ENCODE measurements around the gene NKRF. TPM values are rescaled to one million over a fixed set of nuclear protein-coding genes. Genes with fewer than 3 reads are reported as not detected.

Gene NKRF
- total RNA-seq, 6 donors from 2014 or later, result 3.9 to 10.5 (median 7.0) TPM

- no peak overlapping the region for H3K4me3 ChIP-seq
- 77 to 100% methylated on average over 1 to 8 of the region's 8 CpGs for WGBS, 2 donors
- DNase-seq (no peak), ATAC-seq (ENCODE audit: low FRiP score in 2 of 2) (peak in 1 of 2 donors; percentile 31)
- H3K27me3 ChIP-seq, result no peaks in the 10 kb centered on the region
- TF ChIP-seq EP300 (IDR thresholded peaks at IDR 0.05) (no peak), POLR2AphosphoS5 (IDR thresholded peaks at IDR 0.05) (no peak), POLR2A (IDR thresholded peaks at IDR 0.05) (no peak), CTCF (IDR thresholded peaks at IDR 0.05) (no peak)
- H3K4me1 ChIP-seq, result no peaks in the 10 kb centered on the region
- H3K27ac ChIP-seq, result no peak overlapping the region
- no peaks in the 10 kb centered on the region for H3K9me3 ChIP-seq
- H3K36me3 ChIP-seq, result peaks cover 0 to 7% (median 3%) of the 10 kb centered on the region in 4 donors
Observed at GRCh38 chrX:119636419-119636818, 30.2 kb upstream of the NKRF start.

GRCh38 chrX:119635799-119636198, 29.6 kb upstream of the NKRF start:
- no peaks in the 10 kb centered on the region for H3K4me1 ChIP-seq
- TF ChIP-seq POLR2AphosphoS5 (IDR thresholded peaks at IDR 0.05) (no peak), POLR2A (IDR thresholded peaks at IDR 0.05) (no peak), CTCF (IDR thresholded peaks at IDR 0.05) (no peak), EP300 (IDR thresholded peaks at IDR 0.05) (no peak)
- 95 to 100% methylated on average over 1 of the region's 1 CpG for WGBS, 2 donors
- H3K36me3 ChIP-seq, result peaks cover 0 to 7% (median 3%) of the 10 kb centered on the region in 4 donors
- DNase-seq (no peak), ATAC-seq (ENCODE audit: low FRiP score in 2 of 2) (no peak)
- H3K27ac ChIP-seq, result no peak overlapping the region
- no peaks in the 10 kb centered on the region for H3K27me3 ChIP-seq
- H3K4me3 ChIP-seq, result no peak overlapping the region
- no peaks in the 10 kb centered on the region for H3K9me3 ChIP-seq

- H3K4me3 ChIP-seq, result no peak overlapping the region
- H3K9me3 ChIP-seq, result no peaks in the 10 kb centered on the region
- H3K36me3 ChIP-seq, result peaks cover 0 to 7% (median 3%) of the 10 kb centered on the region in 4 donors
- ATAC-seq (ENCODE audit: low FRiP score in 2 of 2) (no peak), DNase-seq (no peak)
- 70 to 75% methylated on average over 3 of the region's 3 CpGs for WGBS, 2 donors
- H3K27me3 ChIP-seq, result no peaks in the 10 kb centered on the region
- no peaks in the 10 kb centered on the region for H3K4me1 ChIP-seq
- no peak overlapping the region for H3K27ac ChIP-seq
- TF ChIP-seq CTCF (IDR thresholded peaks at IDR 0.05) (no peak), POLR2AphosphoS5 (IDR thresholded peaks at IDR 0.05) (no peak), POLR2A (IDR thresholded peaks at IDR 0.05) (no peak), EP300 (IDR thresholded peaks at IDR 0.05) (no peak)
Observed at GRCh38 chrX:119635179-119635578, 29.0 kb upstream of the NKRF start.

GRCh38 chrX:119625843-119626242, 19.6 kb upstream of the NKRF start:
- Histone ChIP-seq H3K4me3 (no peak overlapping the region), H3K27ac (no peak overlapping the region), H3K36me3 (peaks cover 0 to 3% (median 0%) of the 10 kb centered on the region in 4 donors), H3K9me3 (no peaks in the 10 kb centered on the region), H3K27me3 (no peaks in the 10 kb centered on the region), H3K4me1 (no peaks in the 10 kb centered on the region)
- no peak for TF ChIP-seq EP300 (IDR thresholded peaks at IDR 0.05)
- ATAC-seq (ENCODE audit: low FRiP score in 2 of 2) (no peak), DNase-seq (no peak)
- 54 to 73% methylated on average over 2 of the region's 2 CpGs for WGBS, 2 donors

GRCh38 chrX:119624951-119625668, 18.9 kb upstream of the NKRF start:
- ATAC-seq (ENCODE audit: low FRiP score in 2 of 2) (no peak), DNase-seq (no peak)
- Histone ChIP-seq H3K36me3 (peaks cover 0 to 3% (median 0%) of the 10 kb centered on the region in 4 donors), H3K27me3 (no peaks in the 10 kb centered on the region), H3K27ac (no peak overlapping the region), H3K4me3 (no peak overlapping the region), H3K4me1 (no peaks in the 10 kb centered on the region), H3K9me3 (no peaks in the 10 kb centered on the region)
- TF ChIP-seq CTCF (IDR thresholded peaks at IDR 0.05) (no peak), EP300 (IDR thresholded peaks at IDR 0.05) (no peak), POLR2AphosphoS5 (IDR thresholded peaks at IDR 0.05) (no peak), POLR2A (IDR thresholded peaks at IDR 0.05) (no peak)
- 85 to 89% methylated on average over 7 to 10 of the region's 10 CpGs for WGBS, 2 donors

Data from upper lobe of left lung (tissue), 6 donors.